ENCODE measurements around the gene RERE.

The RERE gene

DNA sequence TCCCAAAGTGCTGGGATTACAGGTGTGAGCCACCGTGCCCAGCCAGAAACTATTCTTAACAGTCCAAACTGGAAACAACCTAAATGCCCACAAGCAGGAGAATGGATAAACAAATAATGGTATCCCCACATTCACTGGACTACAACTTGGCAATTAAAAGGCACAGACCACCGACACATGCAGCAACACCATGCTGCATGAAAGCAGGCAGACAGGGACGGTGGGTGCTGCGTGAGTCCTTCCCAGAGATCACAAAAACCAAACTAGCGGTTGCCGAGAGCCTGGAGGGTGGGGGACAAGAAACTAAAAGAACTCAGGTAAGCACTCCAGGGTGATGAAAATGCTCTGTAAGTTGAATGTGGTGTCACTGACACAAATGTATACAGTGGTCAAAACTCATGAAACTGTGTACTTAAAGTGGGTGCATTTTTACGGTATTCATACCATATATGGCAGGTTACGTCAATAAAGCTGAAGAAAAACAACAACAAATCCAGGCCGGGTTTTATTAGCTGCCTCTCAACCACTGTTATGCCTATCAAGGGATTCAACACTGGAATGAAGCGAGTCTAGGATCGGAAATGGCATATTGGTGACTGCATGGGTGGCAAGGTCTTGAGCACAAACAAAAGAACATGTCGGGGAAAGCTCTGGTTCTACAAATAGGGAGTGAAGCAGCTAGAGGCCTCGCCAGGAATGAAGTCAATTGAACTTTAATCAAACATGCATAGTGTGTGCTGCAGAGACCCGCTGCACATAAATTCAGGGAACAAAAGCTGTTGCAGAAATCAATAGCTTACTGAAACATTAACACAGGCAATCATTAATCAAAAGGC, 447.2 kb downstream of the RERE start:
- DNase-seq = no peak

DNA sequence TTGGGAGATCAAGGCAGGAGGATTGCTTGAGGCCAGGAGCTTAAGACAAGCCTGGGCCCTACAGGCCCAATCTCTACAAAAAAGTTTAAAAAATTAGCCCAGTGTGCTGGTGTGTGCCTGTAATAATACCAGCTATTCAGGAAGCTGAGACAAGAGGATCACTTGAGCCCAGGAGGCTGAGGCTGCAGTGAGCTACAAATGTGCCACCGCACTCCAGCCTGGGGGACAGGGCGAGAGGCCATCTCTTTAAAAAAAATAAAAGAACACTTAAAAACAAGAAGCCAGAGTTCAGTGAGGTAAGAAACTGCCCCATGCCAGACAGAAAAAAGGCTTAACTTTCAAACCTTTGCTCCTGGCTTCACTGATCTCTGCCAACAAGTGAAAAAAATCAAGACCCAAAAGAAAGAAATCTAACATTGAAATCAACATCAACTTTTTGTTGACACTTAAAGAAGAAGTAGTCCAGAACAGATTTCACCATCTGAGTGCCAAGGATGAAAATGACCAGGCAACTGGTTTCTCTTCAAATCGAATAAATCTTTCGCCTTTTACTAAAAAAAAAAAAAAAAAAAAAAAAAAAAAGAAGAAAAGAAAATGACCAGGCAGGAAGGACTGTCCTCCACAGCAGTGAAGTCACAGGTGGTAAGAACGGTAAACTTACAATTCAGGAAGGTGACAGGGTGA, 448.3 kb downstream of the RERE start:
- DNase-seq = no peak

DNA sequence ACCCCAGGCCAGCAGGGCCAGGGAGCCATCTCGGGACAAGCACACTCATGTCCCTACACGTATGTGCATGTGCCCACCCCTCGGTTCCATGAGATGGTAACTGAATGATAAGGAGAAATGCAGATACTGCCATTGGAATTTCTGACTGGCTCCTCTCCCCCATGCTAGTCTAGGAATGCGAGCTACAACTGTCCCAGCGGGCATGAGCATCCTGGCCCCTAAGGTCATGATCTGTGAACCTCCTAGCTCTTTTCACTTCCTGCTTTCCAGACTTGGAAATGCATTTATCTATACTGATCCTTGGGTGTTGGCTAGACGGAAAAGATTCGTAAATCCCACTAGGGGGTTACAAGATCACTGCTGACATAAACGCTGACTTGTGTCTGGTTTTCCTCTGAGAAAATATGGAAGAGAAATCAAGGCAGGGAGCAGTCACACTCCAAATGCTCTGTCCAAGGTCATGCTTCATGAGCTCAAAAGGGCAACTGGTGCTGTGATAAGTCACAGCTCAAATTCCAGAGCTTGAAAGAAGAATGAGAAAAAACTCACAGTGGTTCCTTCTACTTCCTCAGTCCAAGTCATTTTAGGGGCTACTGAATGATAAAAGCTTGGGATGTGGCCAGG, 449.8 kb downstream of the RERE start:
- no peak for DNase-seq

DNA sequence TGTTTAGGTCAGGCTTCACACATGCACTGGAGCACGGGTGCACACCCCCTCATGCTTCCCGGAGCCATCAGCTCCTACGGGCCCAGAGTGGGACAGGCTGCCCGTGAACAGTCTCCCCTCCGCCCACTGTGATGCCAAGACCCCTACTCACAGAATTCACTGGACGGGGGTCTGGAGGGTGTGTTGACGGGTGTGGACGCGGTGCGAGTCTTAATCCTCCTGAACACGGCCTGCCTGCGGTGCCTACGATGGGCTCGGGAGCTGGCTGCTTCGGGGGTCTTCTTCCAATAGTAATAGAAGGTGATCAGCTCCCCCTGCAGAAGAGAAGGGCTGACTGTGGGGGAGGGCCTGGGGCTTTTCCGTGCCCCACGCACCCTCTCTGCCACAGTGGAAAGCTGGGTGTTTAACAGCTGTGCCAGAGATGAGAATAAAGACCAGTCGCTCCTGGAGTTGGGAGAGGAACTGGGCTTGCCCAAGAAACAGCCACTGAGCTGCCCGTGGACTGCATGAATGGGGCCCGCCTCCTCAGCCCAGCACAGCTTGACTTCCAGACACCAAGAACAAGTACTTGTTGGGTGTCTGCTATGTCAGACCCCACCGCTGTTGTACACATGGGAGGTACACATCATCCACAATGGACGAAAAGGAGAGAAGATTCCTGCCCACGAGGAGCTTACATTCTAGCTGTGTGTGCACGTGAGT, 451.6 kb downstream of the RERE start:
- DNase-seq = no peak

DNA sequence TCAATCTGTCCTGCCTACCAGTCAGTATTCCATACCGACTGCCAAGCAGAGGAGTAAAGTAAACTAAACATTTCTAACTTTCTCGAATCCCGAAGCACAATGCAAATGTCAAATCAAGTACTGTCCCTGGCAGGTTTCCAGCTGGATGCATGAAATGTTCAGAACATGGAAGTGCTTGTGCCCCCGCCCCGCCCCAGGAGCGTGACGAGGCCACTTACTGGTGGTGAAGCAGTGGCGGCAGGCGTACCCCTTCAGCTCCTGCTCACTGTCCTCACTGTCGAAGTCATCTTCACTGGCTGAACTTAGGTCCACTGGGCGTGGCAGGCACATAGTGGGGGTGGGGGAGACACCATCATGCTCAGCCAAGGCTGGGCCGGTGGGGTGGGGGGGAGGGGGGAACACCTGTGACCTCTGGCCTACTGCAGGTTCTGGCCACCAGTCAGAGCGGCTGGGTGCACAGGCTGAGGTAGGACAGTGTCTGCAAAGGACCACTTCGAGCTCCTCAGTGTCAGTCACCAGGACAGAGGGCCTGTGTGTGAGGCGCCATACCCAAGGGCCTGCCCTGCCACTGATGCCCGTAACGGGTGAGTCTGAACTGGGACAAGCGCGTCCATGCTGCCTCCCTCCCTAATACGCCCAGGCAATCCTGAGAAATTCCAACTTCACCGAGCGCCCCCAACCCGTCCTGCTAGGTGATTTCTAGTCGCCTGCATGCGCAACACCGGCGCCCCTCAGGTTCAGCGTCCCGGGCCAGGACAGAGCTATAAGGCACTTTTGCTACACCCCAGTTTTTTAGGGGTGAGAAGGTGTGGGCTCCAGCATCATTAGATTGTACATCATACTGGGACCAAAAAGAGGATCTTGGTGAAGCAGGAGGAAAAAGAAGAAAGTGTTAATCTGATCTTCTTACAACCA, 452.7 kb downstream of the RERE start:
- DNase-seq = no peak

DNA sequence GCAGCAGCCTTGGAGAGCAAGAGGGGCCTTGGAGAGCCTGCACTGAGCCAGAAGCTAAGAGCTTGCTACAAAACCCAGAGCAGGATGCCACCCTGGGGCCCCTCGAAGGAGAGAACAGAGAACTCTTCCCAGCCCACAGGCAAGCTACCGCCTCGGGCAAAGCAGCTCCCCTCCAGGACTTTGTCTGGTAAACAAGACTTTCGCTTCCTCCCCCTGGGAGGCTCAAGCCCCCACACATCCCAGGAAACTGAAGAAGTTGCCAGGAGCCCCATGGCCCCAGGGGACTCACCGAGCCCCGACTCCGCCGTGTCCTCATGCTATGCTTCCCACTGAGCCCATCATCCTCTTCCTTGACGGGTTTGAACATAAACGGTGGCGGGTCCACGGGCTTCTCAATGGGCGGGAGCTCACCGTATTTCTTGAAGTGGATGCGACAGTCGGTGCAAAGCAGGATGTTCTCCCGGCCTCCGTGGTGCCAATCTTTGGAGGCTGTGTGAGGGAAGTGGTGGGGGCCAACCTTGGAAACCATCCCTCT, 453.6 kb downstream of the RERE start:
- DNase-seq = no peak

DNA sequence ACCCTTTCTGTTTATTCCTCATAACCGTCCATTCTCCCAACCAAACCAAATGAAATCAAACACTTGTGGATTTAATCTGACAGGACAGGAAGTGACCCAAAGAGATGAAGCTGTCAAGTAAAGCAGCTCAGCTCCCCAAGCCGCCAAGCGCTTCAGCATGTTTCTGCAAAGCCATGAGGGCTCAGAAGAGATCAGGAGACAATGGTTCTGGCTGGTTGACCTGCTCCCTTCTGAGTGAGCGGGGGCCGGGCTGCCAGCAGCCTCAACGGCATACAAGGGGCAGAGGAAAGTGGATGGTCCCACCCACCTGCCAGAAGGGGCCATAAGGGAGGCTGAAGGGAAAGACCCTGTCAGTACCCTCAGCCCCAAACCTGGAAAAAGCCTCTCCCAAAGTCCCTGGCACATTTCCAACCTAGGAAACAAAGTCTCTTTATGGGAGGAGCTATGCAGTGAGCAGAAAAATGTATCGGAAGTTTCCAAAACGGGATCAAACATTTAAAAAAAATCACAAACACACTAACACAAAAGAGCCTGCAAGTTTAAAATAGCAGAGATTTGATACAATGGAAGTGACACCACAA, 454.2 kb downstream of the RERE start:
- DNase-seq = no peak

DNA sequence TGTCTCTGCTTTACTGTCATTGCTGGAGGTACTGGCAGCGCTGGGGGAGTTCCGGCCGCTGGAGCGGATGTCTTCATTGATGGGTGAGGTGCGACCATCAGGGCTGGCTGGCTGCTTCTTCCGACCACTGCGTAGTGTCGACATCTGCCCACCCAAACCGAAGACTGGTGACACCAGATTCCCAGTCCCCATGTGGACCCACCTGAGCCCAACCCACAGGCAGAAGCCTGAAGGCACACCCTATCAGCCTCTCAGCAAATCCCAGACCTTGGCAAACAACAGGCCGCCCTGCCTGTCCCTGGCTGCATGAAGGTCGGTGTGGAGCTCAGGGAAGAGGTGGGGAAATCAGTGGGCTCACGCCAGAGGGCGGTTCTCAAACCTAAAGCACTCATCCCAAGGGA, 454.7 kb downstream of the RERE start:
- DNase-seq = no peak

DNA sequence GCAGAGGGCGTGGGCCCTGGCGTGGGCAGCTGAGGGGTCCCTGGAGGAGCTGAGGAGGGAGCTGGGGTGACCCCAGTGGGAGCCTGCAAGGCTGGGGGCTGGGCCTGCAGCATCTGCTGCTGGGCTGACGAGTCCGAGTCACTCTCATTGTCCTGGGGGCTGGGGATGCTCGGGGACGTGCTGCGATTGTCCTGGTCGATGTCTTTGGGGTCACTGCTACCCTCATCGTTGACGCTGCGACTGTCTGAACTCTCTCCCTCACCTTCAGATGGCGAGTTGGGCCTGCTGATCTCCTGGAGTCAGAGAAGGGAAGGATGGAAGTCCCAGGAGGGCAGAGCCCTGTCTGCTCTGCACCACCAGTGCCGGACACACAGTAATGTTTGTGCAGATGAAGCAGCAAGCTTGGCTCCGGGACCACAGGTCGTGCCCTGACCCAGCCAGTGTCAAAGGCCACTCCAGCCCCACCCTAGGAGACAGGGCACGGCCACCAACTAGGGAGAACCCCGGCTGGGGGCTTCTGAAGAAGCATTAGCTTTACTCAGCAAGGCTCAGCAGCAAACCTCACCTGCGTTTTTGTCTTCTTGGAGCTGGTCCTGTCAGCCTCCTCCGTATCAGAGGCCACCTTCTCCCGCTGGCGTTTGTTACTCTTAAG, 456.1 kb downstream of the RERE start:
- no peak for DNase-seq

DNA sequence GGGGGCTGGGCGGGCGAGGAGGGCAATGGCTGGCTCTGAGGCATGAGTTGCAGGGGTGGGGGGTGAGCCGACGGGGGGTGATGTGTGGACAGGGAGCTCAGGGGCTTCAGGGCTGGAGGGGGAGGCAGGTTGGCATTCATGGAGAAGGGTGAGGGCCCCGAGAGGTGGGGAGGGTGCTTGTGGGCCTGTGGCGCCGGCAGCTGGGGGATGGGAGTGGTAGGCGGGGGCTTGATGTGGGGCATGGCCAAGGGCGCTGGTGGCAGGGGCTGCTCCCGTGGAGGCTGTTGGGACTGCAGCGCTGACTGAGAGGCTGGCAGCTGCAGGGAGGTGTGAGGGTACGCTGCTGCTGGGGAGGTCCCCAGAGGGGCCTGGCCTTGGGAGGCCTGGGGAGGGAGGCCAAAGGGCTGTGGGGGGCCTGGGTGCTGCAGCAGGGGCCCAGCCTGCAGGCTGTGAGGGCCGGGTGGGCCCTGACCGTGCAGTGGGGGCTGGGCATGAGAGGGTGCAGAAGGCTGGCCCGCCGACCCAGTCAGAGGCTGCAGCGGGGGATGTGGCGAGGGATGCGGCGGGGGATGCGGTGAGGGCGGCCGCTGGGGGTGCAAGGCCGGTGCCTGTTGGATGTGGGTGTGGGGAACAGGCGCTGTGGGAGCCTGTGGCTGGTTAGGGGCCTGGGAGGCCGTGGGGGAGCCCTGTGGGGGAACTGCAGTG, 456.8 kb downstream of the RERE start:
- no peak for DNase-seq

DNA sequence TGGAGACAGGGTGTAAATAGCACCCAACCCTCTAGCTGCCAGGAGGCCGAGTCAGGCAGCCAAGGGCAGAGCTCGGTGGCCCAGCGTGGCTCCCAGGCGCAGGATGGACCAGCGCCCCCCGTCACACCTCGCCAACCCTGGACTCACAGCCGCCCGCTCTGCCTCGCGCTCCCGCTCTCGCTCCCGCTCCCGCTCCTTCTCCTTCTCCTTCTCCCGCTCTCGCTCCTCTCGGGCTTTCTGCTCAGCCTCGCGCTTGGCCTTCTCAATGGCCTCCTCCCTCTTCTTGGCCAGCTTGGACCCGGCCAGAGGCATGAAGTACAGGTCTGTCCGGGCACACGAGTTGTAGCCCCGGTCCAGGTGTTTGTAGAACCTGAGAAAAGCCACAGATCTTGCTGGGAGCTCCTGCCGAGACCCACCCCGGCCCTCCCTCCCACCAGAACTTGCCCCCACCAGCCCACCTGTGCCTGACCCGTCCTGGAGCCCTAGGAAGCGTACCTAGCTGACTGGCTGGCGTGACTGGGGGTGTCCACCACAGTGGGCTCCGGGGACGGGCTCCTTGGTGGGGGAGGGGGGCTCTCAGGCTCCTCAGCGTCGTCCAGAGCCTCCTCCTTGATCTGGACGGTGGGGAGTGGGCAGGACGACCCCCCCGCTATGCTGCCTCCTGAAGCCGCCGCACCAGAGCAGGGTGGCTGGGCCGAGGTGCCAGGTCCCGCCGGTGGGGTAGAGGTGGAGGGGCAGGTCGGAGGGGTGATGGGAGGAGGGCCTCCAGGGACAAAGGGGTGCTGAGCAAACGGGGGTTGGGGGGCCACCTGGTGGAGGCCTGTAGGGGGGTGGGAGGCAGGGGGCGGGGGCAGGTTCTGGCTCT, 457.6 kb downstream of the RERE start:
- DNase-seq = no peak

DNA sequence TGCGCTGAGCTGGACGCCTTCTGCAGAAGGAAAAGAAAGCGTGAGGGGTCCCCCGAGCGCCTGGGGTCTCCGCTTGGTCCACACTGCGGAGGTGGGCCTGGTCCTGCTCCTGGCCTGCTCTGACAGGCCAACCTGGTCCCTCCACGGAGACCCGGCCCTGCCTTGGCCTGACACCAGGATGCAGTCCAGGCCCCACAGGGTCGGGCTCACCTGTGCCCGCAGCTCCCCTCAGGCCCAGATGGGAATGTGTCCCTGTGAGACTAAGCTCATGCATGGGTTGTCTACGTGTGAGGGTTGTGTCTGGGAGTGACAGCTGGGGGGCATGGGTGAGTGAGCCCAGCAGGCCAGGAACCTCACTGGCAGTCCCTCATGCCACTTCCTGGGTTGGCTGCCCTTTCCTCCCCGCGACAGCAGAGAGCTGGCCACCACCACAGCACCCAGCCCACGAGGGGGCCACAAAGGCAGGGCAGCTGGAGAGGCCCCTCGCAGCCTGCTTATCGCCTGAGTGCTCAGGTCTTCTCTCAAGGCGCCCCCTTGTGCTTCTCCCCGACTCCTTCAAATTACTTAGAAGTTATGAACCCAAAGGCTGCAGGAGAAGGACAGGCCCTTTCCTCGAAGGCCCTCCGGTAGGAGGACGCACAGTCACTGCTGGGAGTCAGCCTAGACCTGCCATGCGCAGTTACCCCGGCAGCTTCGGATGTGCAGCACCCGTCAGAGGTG, 458.4 kb downstream of the RERE start:
- no peak for DNase-seq

DNA sequence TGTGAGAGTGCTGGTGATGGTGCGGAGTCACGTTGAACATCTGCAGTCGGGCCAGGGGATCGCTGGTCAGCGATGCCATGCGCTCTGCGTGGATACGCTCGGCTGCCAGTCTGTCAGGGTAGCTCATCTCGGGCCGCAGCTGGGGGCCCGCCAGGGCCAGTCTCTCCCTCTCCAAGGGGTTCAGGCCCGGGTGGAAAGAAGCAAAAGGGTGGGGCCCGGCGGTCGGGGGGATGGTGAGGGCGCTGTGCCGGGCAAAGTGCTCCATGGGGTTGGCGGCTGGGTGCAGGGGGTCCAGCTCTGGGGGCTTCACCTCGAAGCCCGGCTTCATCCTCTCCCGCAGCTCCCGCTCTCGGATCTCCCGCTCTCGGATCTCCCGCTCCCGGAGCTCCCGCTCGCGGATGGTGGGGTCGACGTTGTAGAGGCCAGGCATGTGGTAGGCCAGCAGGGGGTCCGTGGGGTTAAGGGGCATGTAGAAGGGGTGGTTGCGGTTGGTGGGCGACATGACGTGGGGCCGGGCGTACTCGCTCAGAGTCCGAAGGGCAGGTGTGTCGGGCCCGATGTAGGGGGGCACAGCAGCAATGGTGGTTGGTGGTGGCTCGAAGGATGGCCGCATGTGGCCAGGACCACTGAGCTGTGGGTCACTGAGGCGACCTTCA, 459.1 kb downstream of the RERE start:
- DNase-seq = no peak

DNA sequence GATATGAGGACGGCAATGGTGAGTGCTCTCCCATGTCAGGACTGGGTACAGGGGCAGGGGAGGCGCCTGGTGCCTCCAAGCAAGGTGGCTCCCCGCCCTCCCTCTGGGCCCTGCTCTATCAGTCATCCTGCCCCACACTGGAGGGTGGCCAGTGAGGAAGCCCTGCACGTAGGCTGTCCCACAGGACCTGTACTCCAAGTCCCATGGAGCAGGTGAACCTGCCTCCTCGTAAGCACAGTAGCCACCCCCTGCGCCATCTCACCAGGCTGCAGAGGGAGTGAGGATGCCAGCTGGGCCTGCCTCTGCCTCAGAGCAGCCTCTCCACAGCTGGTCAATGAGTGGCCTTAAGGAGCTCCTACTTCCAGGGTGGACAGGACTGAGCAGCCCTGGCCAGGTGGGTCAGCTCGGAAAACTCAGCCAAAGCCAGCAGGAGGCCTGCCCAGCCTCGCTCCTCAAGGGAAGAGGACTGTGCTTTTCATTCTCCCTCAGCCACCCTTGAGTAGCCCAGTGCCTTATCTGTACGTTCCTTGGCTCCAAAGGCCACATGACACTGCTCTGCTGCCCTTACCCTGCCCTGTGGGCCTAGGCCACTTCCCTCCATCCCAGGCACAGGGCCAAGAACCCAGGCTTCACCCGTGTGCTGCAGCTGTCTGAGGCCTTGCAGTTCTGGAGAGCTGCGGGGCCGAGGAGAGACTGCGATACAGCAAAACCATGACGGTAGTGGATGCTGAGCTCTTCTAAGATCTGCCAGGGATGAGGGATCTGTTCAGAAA, 459.9 kb downstream of the RERE start:
- DNase-seq = no peak

DNA sequence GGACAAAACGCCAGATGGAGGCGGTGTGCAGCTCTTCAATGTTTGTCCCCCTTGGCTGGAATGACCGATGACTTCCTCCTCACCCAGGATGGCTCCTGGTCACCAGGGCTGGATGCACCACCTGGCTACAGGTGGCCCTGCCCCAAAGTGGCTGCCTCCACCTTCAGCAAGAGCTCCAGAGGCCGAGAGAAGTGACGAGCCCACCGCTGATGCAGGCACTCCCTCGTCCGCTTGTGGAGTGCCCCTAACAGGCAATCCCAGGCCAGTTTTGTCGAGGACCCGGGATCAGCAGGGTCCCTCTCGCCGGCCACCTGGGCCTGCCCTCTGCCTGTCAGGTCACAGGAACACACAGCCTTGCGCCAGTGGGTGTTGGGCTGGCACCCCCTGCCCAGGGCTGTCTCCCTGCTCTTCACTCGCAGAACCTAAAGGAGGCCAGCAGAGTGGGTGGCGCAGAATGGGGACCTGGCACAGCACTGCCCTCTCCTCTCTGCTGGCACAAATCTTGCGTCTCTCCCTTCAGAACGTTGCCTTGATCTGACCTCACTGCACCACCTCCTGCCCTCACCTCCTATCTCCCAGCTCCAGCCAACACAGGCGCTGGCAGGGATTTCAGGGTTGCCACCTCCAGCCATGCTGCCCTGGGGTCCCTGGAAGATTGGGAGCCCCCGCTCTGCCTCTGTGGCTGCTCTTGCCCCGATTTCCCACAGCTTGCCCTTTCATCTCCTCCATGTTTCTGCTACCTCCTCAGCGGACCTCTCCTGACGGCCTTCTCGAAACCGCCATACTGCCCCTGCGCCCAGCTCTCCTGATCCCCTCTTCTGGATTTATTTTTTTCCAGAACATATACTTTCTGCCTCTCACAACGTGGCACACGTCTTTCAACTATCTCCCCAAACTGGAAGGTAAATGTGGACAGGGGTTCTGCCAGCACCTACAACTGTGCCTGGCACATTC, 460.9 kb downstream of the RERE start:
- DNase-seq = no peak
